Measurements from ENCODE around the gene ZNF638. TPM values are rescaled to one million over a fixed set of nuclear protein-coding genes. Genes with fewer than 3 reads are reported as not detected.

Gene ZNF638
- total and polyA plus RNA-seq, 12 donors, result 45.2 to 219 (median 82.8) TPM

DNA sequence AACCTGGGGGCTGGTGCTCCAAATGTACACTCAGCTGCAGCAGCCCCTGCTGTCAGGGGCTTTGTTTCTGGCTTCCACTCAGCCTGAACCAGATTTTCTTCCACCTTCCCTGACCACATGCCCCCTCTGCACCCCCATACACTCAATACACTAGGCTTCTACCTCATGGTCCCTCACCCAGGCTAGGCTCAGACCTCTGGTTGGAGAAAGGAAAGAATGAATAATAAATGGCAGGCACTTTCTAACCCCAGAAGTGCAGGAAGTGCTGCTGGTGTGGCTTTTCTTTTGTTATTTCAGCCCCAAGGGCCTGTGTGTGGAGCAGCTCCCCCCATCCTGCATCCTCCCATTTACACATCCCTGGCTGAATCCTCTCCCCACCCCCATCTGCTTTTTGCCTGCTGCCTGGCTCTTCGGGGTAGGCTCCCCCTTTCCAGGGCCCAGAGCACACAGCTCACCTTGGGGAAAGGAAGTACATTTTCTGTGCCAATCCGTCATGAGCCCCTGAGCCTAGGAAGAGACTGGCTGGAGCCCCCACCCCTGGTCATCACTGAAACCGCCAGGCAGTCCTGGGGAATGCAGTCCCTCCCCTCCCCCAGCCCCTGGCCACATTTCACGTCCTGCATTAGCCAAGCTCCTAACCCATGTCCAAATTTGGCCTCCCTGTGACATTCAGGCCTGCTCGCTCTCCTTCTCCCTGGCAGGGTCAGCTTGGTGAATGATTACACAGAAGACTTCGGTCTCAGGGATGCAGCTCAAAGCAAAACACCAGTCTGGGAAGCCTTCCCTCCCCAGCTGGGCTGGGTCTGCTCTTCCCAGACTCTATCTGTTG is 124.4 kb downstream of the ZNF638 start:
- Histone ChIP-seq H3K9me3 (no peaks in the 10 kb centered on the region), H3K36me3 (peaks cover 0 to 3% (median 0%) of the 10 kb centered on the region in 9 donors), H3K4me3 (peak overlapping the region in 1 of 10 donors; percentile 70), H3K27me3 (peaks cover 0 to 20% (median 0%) of the 10 kb centered on the region in 7 donors), H3K27ac (peak overlapping the region; percentile 41 to 94 (median 90)), H3K4me1 (peaks cover 34 to 100% (median 98%) of the 10 kb centered on the region in 9 donors)
- DNase-seq (peak; percentile 51 to 64), ATAC-seq (peak in 6 of 8 donors; percentile 20 to 40 (median 32))
- intact Hi-C loops (cut with DNase I), result no loop called here
- TF ChIP-seq, protein P1, sequence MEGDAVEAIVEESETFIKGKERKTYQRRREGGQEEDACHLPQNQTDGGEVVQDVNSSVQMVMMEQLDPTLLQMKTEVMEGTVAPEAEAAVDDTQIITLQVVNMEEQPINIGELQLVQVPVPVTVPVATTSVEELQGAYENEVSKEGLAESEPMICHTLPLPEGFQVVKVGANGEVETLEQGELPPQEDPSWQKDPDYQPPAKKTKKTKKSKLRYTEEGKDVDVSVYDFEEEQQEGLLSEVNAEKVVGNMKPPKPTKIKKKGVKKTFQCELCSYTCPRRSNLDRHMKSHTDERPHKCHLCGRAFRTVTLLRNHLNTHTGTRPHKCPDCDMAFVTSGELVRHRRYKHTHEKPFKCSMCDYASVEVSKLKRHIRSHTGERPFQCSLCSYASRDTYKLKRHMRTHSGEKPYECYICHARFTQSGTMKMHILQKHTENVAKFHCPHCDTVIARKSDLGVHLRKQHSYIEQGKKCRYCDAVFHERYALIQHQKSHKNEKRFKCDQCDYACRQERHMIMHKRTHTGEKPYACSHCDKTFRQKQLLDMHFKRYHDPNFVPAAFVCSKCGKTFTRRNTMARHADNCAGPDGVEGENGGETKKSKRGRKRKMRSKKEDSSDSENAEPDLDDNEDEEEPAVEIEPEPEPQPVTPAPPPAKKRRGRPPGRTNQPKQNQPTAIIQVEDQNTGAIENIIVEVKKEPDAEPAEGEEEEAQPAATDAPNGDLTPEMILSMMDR (IDR thresholded peaks at IDR 0.05), result no peak
- 31 to 35% methylated on average over 6 of the region's 6 CpGs for WGBS, 2 donors

DNA sequence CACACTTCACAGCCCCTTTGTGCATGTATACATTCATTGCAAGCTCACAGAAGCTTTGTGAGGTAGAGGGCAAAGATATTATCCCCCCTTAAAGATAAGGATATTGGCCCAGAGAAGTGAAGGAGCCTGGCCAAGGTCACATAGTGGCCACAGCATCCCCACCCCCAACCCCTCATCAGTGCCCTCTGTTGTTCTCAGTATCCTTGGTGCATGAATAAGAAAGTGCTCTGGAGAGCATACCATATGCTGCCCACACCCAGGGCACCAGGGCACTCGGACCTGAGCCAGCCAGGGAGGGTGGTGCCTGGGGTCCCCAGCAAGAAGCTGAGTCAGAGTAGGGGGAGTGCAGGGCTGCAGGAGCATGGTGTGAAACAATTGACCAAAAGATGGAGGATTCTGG is 125.0 kb downstream of the ZNF638 start:
- peaks cover 34 to 100% (median 98%) of the 10 kb centered on the region in 9 donors for H3K4me1 ChIP-seq
- no peak for DNase-seq
- H3K27ac ChIP-seq, result peak overlapping the region; percentile 41 to 94 (median 90)
- 58 to 76% methylated on average over 1 of the region's 1 CpG for WGBS, 2 donors
- TF ChIP-seq, protein P1 (IDR thresholded peaks at IDR 0.05), result no peak
- intact Hi-C loops (cut with DNase I), result no loop called here
- H3K9me3 ChIP-seq, result no peaks in the 10 kb centered on the region
- ATAC-seq, result no peak
- peaks cover 0 to 3% (median 0%) of the 10 kb centered on the region in 9 donors for H3K36me3 ChIP-seq
- peak overlapping the region in 1 of 10 donors; percentile 70 for H3K4me3 ChIP-seq
- H3K27me3 ChIP-seq, result peaks cover 0 to 20% (median 0%) of the 10 kb centered on the region in 7 donors

DNA sequence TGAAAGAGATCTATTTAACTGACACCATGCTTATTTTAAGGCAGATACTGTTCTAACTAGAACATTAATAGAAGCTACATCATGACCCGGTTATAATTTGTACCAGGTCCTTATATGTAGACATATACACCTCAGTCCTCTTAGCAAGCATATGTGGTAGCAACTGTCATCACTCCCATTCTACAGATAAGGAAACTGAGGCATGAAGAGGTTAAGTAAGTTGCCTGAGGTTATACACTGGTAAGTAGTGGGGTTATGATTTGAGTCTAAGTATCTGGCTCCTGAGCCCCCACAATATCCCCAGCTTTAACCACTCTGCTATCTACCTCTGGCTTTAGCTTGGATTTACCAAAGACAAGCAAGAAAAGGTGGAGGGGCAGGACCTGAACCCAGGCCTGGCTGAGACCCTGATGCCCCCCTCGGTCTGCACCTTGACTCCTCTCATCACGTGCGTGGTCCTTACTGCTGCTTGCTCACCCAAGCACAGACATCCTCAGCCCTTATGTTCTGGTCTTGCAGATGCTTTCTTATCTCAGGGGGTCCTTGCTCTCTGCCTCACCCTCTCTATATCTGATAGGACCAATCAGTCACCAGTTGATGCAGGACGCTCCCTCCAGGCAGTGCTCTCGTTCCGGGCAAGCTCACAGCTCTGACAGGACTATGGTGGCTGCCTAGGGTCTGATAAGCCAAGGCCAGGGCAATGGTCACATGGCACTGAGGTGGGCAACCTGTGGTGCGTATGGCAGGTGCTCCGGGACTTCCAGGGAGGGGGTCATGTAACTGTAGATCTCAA is 125.7 kb downstream of the ZNF638 start:
- 86 to 89% methylated on average over 9 of the region's 9 CpGs for WGBS, 2 donors

More for the DNA sequence above, 125.7 kb downstream of the ZNF638 start:
- H3K4me1 ChIP-seq, result peaks cover 34 to 100% (median 93%) of the 10 kb centered on the region in 9 donors
- no peak for ATAC-seq
- no peak for DNase-seq
- peak overlapping the region; percentile 54 to 94 (median 90) for H3K27ac ChIP-seq
- H3K36me3 ChIP-seq, result peaks cover 0 to 3% (median 0%) of the 10 kb centered on the region in 9 donors
- intact Hi-C loops (cut with DNase I), result no loop called here
- H3K27me3 ChIP-seq, result peaks cover 0 to 20% (median 0%) of the 10 kb centered on the region in 7 donors
- TF ChIP-seq, protein P1 (IDR thresholded peaks at IDR 0.05), result no peak
- H3K9me3 ChIP-seq, result no peaks in the 10 kb centered on the region
- H3K4me3 ChIP-seq, result no peak overlapping the region

Data from heart right ventricle (tissue), 16 donors.